B cell (primary cell): ENCODE measurements around the gene FEV. TPM values are rescaled to one million over a fixed set of nuclear protein-coding genes. Genes with fewer than 3 reads are reported as not detected.

ENCODE experiments used
- ATAC-seq: fragments of 200-7000 bp; cut with Tn5 transposase; one replicate; pipeline ENCODE4 v1.10.0; 2021; ENCODE audit warnings: low read depth, mild to moderate bottlenecking, moderate number of reproducible peaks, moderate library complexity
- CTCF ChIA-PET: fragments of 350-600 bp; sonication (Branson Sonifier 250); formaldehyde crosslinking; loops from one replicate; lab custom pipeline; 2021; ENCODE audit warnings: antibody characterized with exemption, inconsistent platforms; lab: Charles Lee
- POLR2A ChIA-PET: fragments of 350-600 bp; sonication (Branson Sonifier 250); formaldehyde crosslinking; loops from one replicate; lab custom pipeline; 2021; ENCODE audit warnings: antibody characterized with exemption; lab: Charles Lee
- DNase-seq: peaks from one replicate; pipeline ENCODE4 v3.0.0; 2013
- H2AFZ ChIP-seq: 2 replicates; pipeline ENCODE4 v1.6.1; 2012; ENCODE audit warnings: mild to moderate bottlenecking, low read depth, low read length; ENCODE audit not compliant: insufficient read depth, poor library complexity, severe bottlenecking
- H3K27ac ChIP-seq, 2 donors: 1 replicate in 1 of 2; 2 replicates in 1 of 2; pipeline ENCODE4 v1.5.1; 2012 to 2013; ENCODE audit warnings: low read length in 2 of 2, mild to moderate bottlenecking in 2 of 2, moderate library complexity in 1 of 2
- H3K27me3 ChIP-seq, 4 experiments: fragments of 200-600 bp in 1 of 4; sonication (generic) in 1 of 4; replicated peaks in 1 of 4; 1 replicate in 2 of 4; 2 replicates in 2 of 4; pipeline versions ENCODE4 v1.6.1 to v1.7.0; 2013 to 2016; ENCODE audit warnings: low read length in 3 of 4, mild to moderate bottlenecking in 2 of 4, mixed read lengths in 1 of 4, moderate library complexity in 1 of 4; ENCODE audit not compliant: insufficient read depth in 4 of 4, control insufficient read depth in 3 of 4; ENCODE audit errors: control extremely low read depth in 1 of 4
- H3K36me3 ChIP-seq, 2 experiments: replicated peaks in 1 of 2; 1 replicate in 1 of 2; 2 replicates in 1 of 2; pipeline versions ENCODE4 v1.6.1 to v1.7.1; 2013; ENCODE audit warnings: low read length in 1 of 2; ENCODE audit not compliant: insufficient read depth in 2 of 2, control insufficient read depth in 1 of 2; ENCODE audit errors: control extremely low read depth in 1 of 2, extremely low read depth in 1 of 2
- H3K4me1 ChIP-seq, 2 donors: fragments of 200-600 bp in 1 of 2; sonication (generic) in 1 of 2; 1 replicate in 1 of 2; 2 replicates in 1 of 2; pipeline versions ENCODE4 v1.5.1 to v1.6.1; 2013 to 2017; ENCODE audit warnings: low read length in 2 of 2; ENCODE audit not compliant: control insufficient read depth in 2 of 2, insufficient read depth in 2 of 2
- H3K4me2 ChIP-seq: replicated peaks from 2 replicates; pipeline ENCODE3; 2012; ENCODE audit warnings: mild to moderate bottlenecking, low read depth, low read length; ENCODE audit not compliant: poor library complexity, severe bottlenecking
- H3K4me3 ChIP-seq, 5 experiments: fragments of 200-600 bp in 1 of 5; sonication (generic) in 1 of 5; 1 replicate in 3 of 5; 2 replicates in 2 of 5; pipeline versions ENCODE4 v1.5.1 to v1.7.0; 2011 to 2016; ENCODE audit warnings: low read length in 4 of 5, mild to moderate bottlenecking in 4 of 5, low read depth in 2 of 5, control low read depth in 1 of 5, moderate library complexity in 1 of 5; ENCODE audit not compliant: insufficient read depth in 1 of 5; ENCODE audit errors: control extremely low read depth in 1 of 5, extremely low read depth in 1 of 5
- H3K79me2 ChIP-seq: fragments of 200-600 bp; sonication (generic); one replicate; pipeline ENCODE4 v1.6.0; 2016; ENCODE audit warnings: low read length; ENCODE audit not compliant: control insufficient read depth, insufficient read depth
- H3K9ac ChIP-seq: fragments of 200-600 bp; sonication (generic); 2 replicates; pipeline ENCODE4 v1.6.1; 2017; ENCODE audit warnings: mild to moderate bottlenecking, low read length, moderate library complexity
- H3K9me3 ChIP-seq, 3 donors: one replicate each; pipeline versions ENCODE4 v1.6.1 to v1.7.1; 2013; ENCODE audit warnings: low read length in 2 of 3; ENCODE audit not compliant: control insufficient read depth in 2 of 3, insufficient read depth in 1 of 3; ENCODE audit errors: control extremely low read depth in 1 of 3
- H4K20me1 ChIP-seq: 2 replicates; pipeline ENCODE4 v1.6.0; 2012; ENCODE audit warnings: mild to moderate bottlenecking, low read length; ENCODE audit not compliant: insufficient read depth, control insufficient read depth, poor library complexity, severe bottlenecking
- H3K27ac Mint-ChIP-seq: one replicate; pipeline ENCODE4 v1.8.0; 2021; ENCODE audit warnings: mixed read lengths
- H3K27me3 Mint-ChIP-seq: one replicate; pipeline ENCODE4 v1.8.0; 2021; ENCODE audit warnings: mixed read lengths
- H3K4me1 Mint-ChIP-seq: one replicate; pipeline ENCODE4 v1.8.0; 2021; ENCODE audit warnings: mixed read lengths
- H3K4me3 Mint-ChIP-seq: one replicate; pipeline ENCODE4 v1.8.0; 2021; ENCODE audit warnings: mixed read lengths
- H3K9me3 Mint-ChIP-seq: one replicate; pipeline ENCODE4 v1.8.0; 2022; ENCODE audit warnings: mixed read lengths; ENCODE audit not compliant: insufficient read depth
- EZH2 ChIP-seq: IDR thresholded peaks from 2 replicates; pipeline ENCODE4 v1.6.1; 2012; ENCODE audit warnings: borderline replicate concordance, low read depth, mild to moderate bottlenecking, moderate library complexity, low read length; ENCODE audit not compliant: insufficient read depth, poor library complexity, severe bottlenecking
- WGBS: methylation state at CpG from one replicate; pipeline ENCODE4 v1.1.5; 2013; ENCODE audit warnings: missing lambda C conversion rate; ENCODE audit not compliant: insufficient coverage; 5-methylcytosine and 5-hydroxymethylcytosine counted together
- intact Hi-C: fragments of 100-400 bp; cut with micrococcal nuclease; formaldehyde crosslinking; loops from one replicate; pipeline ENCODE4 v1.10.0; 2022
- polyA plus RNA-seq: library from polyadenylated mRNA; depleted of rRNA; stranded (reverse); fragments of >200 nt; gene quantifications from 2 replicates; pipeline ENCODE4 v1.2.3, GENCODE V29; 2012
- total RNA-seq, 2 donors: library from RNA; stranded (reverse); fragments of 120-200 nt in 1 of 2; gene quantifications; 1 replicate in 1 of 2; 2 replicates in 1 of 2; pipeline versions ENCODE4 v1.2.3 to v1.2.4, GENCODE V29; 2013 to 2022
- TF ChIP-seq, protein P1 (sequence below): fragments of 200-600 bp; IDR thresholded peaks from one replicate; pipeline ENCODE4 v1.8.0; 2022; ENCODE audit warnings: antibody characterized with exemption, mild to moderate bottlenecking

FEV gene
- total and polyA plus RNA-seq, 2 donors (not counting 1 experiment from before 2014, with no cell fraction given) = not detected

DNA sequence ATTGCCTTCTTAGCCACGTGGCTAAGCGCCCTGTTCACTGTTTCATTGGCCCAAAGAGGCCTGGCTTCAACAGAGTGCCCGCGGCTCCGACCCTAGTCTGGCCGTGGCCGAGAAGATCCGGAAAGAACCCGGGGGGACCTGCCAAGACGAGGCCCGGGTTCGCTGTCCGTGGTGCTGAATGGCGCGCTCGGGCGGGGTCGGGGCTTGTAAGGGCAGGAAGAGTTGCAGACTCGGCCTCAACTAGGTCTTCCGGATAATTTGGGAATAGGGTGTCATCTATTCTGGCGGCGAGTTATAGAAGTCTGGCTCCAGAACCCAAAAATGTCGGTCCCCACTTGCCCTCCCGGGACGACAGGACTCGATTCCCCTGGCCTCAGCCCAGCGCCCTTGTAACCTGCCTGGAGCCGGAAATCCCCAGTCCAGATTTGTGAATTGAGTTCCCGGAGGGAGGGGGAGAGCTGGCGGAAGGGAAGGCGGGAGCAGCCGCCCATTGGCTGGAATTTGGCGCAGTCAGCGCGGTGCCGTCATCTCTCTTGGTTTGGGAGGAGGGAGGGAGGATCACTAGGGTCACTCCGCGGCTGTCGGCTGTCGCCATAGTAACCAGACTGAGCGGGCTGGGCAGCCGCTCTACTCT is 22.0 kb downstream of the FEV start:
- CTCF ChIA-PET = interaction anchor here (3.2 kb wide), 1 partner anchor 87 kb away, joined by 12 read pairs; no protein-coding TSS in a partner anchor
- DNase-seq (peak; percentile 62), ATAC-seq (no peak)
- Histone ChIP-seq H3K36me3 (no peaks in the 10 kb centered on the region), H3K79me2 (no peaks in the 10 kb centered on the region), H3K27me3 (peaks cover 0 to 66% (median 46%) of the 10 kb centered on the region in 4 experiments), H3K27ac (no peak overlapping the region), H4K20me1 (no peaks in the 10 kb centered on the region), H3K4me3 (no peak overlapping the region), H2AFZ (no peak overlapping the region), H3K4me2 (no peak overlapping the region), H3K9me3 (peaks cover 0 to 36% (median 3%) of the 10 kb centered on the region in 3 donors), H3K4me1 (peaks cover 24 to 39% of the 10 kb centered on the region in 2 donors), H3K9ac (no peak overlapping the region)
- peaks cover 59% of the 10 kb centered on the region for H3K27me3 Mint-ChIP-seq
- TF ChIP-seq, protein P1, sequence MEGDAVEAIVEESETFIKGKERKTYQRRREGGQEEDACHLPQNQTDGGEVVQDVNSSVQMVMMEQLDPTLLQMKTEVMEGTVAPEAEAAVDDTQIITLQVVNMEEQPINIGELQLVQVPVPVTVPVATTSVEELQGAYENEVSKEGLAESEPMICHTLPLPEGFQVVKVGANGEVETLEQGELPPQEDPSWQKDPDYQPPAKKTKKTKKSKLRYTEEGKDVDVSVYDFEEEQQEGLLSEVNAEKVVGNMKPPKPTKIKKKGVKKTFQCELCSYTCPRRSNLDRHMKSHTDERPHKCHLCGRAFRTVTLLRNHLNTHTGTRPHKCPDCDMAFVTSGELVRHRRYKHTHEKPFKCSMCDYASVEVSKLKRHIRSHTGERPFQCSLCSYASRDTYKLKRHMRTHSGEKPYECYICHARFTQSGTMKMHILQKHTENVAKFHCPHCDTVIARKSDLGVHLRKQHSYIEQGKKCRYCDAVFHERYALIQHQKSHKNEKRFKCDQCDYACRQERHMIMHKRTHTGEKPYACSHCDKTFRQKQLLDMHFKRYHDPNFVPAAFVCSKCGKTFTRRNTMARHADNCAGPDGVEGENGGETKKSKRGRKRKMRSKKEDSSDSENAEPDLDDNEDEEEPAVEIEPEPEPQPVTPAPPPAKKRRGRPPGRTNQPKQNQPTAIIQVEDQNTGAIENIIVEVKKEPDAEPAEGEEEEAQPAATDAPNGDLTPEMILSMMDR = no peak
- no peak for TF ChIP-seq EZH2
- POLR2A ChIA-PET = no interaction called here
- WGBS = 8% methylated on average over 42 of the region's 42 CpGs
- H3K9me3 Mint-ChIP-seq = no peaks in the 10 kb centered on the region
- H3K4me3 Mint-ChIP-seq = no peak overlapping the region
- H3K4me1 Mint-ChIP-seq = peaks cover 21% of the 10 kb centered on the region
- intact Hi-C loops = no loop called here
- no peak overlapping the region for H3K27ac Mint-ChIP-seq
